HEK293T (cell line): ENCODE data around the gene KLK12.

Experiments used
- CTCF ChIA-PET: fragments of 350-600 bp; formaldehyde crosslinking; extraction: SDS; loops from one replicate; lab custom pipeline; 2021; ENCODE audit warnings: antibody characterized with exemption, inconsistent platforms; lab: Yijun Ruan, JAX
- POLR2A ChIA-PET: fragments of 350-600 bp; formaldehyde crosslinking; extraction: SDS; loops from one replicate; lab custom pipeline; 2020; ENCODE audit warnings: antibody characterized with exemption, inconsistent platforms; lab: Yijun Ruan, JAX
- DNase-seq: peaks from one replicate; pipeline ENCODE4 v3.0.0; 2012; ENCODE audit warnings: mixed read lengths; ENCODE audit errors: extremely low spot score
- ARNT ChIP-seq: fragments of 450-650 bp; IDR thresholded peaks from 2 replicates; pipeline ENCODE4 v1.6.1; 2017; ENCODE audit warnings: mild to moderate bottlenecking
- BHLHE40 ChIP-seq: fragments of 450-650 bp; IDR thresholded peaks from 2 replicates; pipeline ENCODE4 v1.6.1; 2016; ENCODE audit warnings: mild to moderate bottlenecking, moderate library complexity, borderline replicate concordance
- CTBP1 ChIP-seq: fragments of 450-650 bp; IDR thresholded peaks from 2 replicates; pipeline ENCODE4 v1.6.1; 2016; ENCODE audit warnings: borderline replicate concordance
- ELF4 ChIP-seq: fragments of 450-650 bp; IDR thresholded peaks from 2 replicates; pipeline ENCODE4 v1.6.1; 2017; ENCODE audit warnings: antibody characterized with exemption
- FOXA1 ChIP-seq: fragments of 450-650 bp; IDR thresholded peaks from 2 replicates; pipeline ENCODE4 v1.6.1; 2016; ENCODE audit warnings: mild to moderate bottlenecking
- FOXK2 ChIP-seq: fragments of 450-650 bp; IDR thresholded peaks from 2 replicates; pipeline ENCODE4 v1.6.1; 2016; ENCODE audit warnings: mild to moderate bottlenecking
- FOXM1 ChIP-seq: fragments of 450-650 bp; IDR thresholded peaks from 2 replicates; pipeline ENCODE4 v1.6.1; 2017; ENCODE audit warnings: mild to moderate bottlenecking, borderline replicate concordance
- HDGF ChIP-seq: fragments of 450-650 bp; IDR thresholded peaks from 2 replicates; pipeline ENCODE4 v1.6.1; 2017; ENCODE audit warnings: antibody characterized with exemption, borderline replicate concordance
- L3MBTL2 ChIP-seq: fragments of 450-650 bp; conservative IDR thresholded peaks from 2 replicates; pipeline ENCODE4 v1.6.1; 2016; ENCODE audit warnings: mild to moderate bottlenecking
- LEF1 ChIP-seq: fragments of 450-650 bp; IDR thresholded peaks from 2 replicates; pipeline ENCODE4 v1.6.1; 2017; ENCODE audit warnings: mild to moderate bottlenecking, borderline replicate concordance
- NFRKB ChIP-seq: fragments of 450-650 bp; IDR thresholded peaks from 2 replicates; pipeline ENCODE4 v1.6.1; 2016; ENCODE audit warnings: mild to moderate bottlenecking, moderate library complexity
- PKNOX1 ChIP-seq: fragments of 450-650 bp; IDR thresholded peaks from 2 replicates; pipeline ENCODE4 v1.6.1; 2016
- SP1 ChIP-seq: fragments of 450-650 bp; IDR thresholded peaks from 2 replicates; pipeline ENCODE4 v1.6.1; 2017
- SUZ12 ChIP-seq: fragments of 450-650 bp; IDR thresholded peaks from 2 replicates; pipeline ENCODE4 v1.6.1; 2016; ENCODE audit warnings: mild to moderate bottlenecking
- TARDBP ChIP-seq: fragments of 450-650 bp; IDR thresholded peaks from 2 replicates; pipeline ENCODE4 v1.6.1; 2016
- ZNF384 ChIP-seq: fragments of 450-650 bp; IDR thresholded peaks from 2 replicates; pipeline ENCODE4 v1.6.1; 2016

KLK12 gene

GRCh38 chr19:51003316-51003715 is 31.5 kb downstream of the KLK12 start:
- no peak for DNase-seq
- CTCF ChIA-PET, result no interaction called here
- TF ChIP-seq TARDBP (no peak), FOXK2 (no peak), ARNT (no peak), L3MBTL2 (no peak), LEF1 (no peak)
- POLR2A ChIA-PET, result no interaction called here

GRCh38 chr19:51002542-51003311 is 32.1 kb downstream of the KLK12 start:
- CTCF ChIA-PET, result interaction anchor here (0.7 kb wide), 1 partner anchor 94 kb away, joined by 4 read pairs; no protein-coding TSS in a partner anchor
- peak; percentile 97 for DNase-seq
- POLR2A ChIA-PET, result interaction anchor here (0.9 to 1.2 kb wide), 2 partner anchors 14 to 197 kb away, joined by 3 read pairs; no protein-coding TSS in a partner anchor
- TF ChIP-seq L3MBTL2, result no peak; the same call in 1 of the 2 replicates

DNA sequence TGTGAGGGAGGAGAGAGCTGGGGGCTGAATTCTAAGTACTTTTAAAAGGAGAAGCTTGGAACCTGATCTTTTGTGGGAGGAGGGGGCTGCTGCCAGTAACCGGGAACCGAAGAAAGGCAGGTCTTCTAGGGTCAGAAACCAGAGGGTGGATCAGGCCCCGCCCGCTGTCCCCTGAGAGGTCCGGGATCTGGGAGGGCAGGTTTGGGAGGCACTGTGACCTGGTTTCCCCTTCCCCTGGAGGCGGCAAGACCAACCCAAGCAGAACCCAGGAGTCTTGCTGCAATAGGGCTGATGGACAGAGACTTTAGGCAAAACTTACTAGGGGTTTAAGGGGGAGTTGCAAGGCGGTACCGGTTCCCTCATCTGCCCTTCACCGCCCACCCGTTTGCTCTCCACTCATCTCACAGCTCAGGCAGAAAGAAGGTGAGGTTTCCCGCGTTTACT is 32.7 kb downstream of the KLK12 start:
- no peak for DNase-seq
- TF ChIP-seq NFRKB (no peak), HDGF (no peak), CTBP1 (no peak), L3MBTL2 (no peak), FOXK2 (no peak), BHLHE40 (no peak), TARDBP (no peak), PKNOX1 (no peak), SP1 (no peak), ELF4 (no peak), ZNF384 (no peak), FOXM1 (no peak), SUZ12 (no peak), LEF1 (no peak), FOXA1 (no peak), ARNT (no peak)
- POLR2A ChIA-PET, result interaction anchor here (0.9 to 1.2 kb wide), 2 partner anchors 15 to 197 kb away, joined by 3 read pairs; no protein-coding TSS in a partner anchor
- CTCF ChIA-PET, result interaction anchor here (0.7 kb wide), 1 partner anchor 95 kb away, joined by 4 read pairs; no protein-coding TSS in a partner anchor

GRCh38 chr19:51001515-51001914 is 33.3 kb downstream of the KLK12 start, which contains the start of gene KLK8:
TSS of gene KLK8 (minus strand) at chr19:51001604. CDS start at chr19:51001167, 437 bp downstream.
- DNase-seq, result no peak
- ChIA-PET CTCF (interaction anchor here (0.7 kb wide), 1 partner anchor 7 kb away, joined by 3 read pairs; no protein-coding TSS in a partner anchor), POLR2A (no interaction called here)
- TF ChIP-seq FOXA1, result no peak
- TF ChIP-seq HDGF, result no peak
- no peak for TF ChIP-seq CTBP1
- no peak for TF ChIP-seq SP1

DNA sequence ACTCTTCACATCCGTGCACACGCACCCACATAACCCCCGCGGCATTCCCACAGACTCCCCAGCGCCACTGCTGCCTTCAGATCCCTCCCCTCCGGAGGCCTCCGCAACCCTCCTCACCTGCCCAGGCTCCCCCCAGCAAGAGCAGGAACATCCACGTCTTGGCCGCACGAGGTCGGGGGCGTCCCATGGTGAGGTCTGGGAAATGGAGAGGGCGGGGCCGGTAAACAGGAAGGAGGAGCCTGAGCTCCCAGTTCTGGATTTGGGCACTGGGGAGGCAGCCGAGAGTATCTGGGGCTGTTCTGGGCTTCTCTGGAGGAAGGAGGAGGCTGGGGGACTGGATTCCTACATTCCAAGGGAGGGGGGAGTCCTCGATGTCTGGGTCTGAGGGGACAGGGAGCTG is 33.8 kb downstream of the KLK12 start:
- ChIA-PET CTCF (interaction anchor here (0.7 kb wide), 1 partner anchor 8 kb away, joined by 3 read pairs; no protein-coding TSS in a partner anchor), POLR2A (no interaction called here)
- TF ChIP-seq L3MBTL2, result no peak
- TF ChIP-seq ARNT, result no peak
- no peak for TF ChIP-seq BHLHE40
- TF ChIP-seq NFRKB, result no peak
- no peak for TF ChIP-seq TARDBP
- TF ChIP-seq LEF1, result no peak
- no peak for TF ChIP-seq PKNOX1
- TF ChIP-seq SP1, result no peak
- no peak for TF ChIP-seq HDGF
- no peak for TF ChIP-seq ELF4
- TF ChIP-seq FOXM1, result no peak
- no peak for TF ChIP-seq SUZ12
- TF ChIP-seq FOXK2, result no peak
- no peak for TF ChIP-seq CTBP1
- TF ChIP-seq ZNF384, result no peak
- no peak for TF ChIP-seq FOXA1
- no peak for DNase-seq

DNA sequence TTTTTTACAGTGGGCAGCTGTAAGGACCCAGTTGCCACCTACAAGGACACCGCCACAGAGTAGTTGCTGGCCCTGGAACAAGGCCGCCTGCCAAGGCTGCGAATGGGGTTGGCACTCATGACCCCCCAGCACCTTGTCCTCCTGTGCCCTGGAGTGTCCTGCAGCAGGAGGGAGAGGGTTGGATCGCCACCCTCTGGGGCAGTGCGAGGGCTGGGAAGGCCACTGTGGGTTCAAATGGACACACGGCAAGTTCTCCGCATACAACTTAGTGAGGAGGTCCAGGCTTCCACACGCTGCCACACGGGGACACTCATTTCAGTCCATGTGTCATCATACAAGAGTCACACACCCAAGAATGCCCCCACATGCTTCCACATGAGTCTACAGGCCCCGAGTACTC is 34.4 kb downstream of the KLK12 start:
- CTCF ChIA-PET, result no interaction called here
- no peak for DNase-seq
- POLR2A ChIA-PET, result no interaction called here
- TF ChIP-seq FOXK2 (no peak), ELF4 (no peak), ARNT (no peak), PKNOX1 (no peak), HDGF (no peak), NFRKB (no peak), FOXM1 (no peak), L3MBTL2 (no peak), SP1 (no peak)
